Choroid plexus epithelial cell (primary cell): Measurements from ENCODE around the gene BIRC5.

Experiments used
- DNase-seq: peaks from one replicate; pipeline ENCODE4 v3.0.0-alpha.2; 2010; ENCODE audit warnings: low read depth
- H3K4me3 ChIP-seq: 2 replicates; pipeline ENCODE4 v1.5.1; 2011; ENCODE audit warnings: low read depth, mild to moderate bottlenecking, control low read depth, low read length, moderate library complexity
- TF ChIP-seq, protein P1 (sequence below): conservative IDR thresholded peaks from 2 replicates; pipeline ENCODE4 v1.5.1; 2011; ENCODE audit warnings: low read depth, mild to moderate bottlenecking, control low read depth, inconsistent platforms, low read length, moderate library complexity

Gene BIRC5

DNA sequence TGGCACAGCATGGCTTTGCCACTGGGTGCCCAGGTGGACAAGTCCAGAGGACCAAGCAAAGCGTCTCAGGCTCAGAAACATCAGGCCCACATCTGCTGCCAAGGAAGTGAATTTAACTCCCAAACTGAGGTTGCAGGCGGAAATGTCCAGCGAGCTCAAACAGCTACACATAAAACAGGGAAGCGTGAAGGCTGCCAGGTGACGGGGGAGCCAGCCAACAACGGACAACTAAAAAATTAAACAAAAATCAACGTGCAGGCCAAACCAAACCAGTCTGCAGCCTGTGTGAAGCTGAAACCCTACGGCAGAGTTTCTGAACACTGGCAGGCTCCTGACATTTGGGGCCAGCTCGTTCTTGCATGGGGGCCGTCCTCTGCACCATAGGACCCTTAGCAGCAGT is 29.7 kb upstream of the BIRC5 start:
- TF ChIP-seq, protein P1, sequence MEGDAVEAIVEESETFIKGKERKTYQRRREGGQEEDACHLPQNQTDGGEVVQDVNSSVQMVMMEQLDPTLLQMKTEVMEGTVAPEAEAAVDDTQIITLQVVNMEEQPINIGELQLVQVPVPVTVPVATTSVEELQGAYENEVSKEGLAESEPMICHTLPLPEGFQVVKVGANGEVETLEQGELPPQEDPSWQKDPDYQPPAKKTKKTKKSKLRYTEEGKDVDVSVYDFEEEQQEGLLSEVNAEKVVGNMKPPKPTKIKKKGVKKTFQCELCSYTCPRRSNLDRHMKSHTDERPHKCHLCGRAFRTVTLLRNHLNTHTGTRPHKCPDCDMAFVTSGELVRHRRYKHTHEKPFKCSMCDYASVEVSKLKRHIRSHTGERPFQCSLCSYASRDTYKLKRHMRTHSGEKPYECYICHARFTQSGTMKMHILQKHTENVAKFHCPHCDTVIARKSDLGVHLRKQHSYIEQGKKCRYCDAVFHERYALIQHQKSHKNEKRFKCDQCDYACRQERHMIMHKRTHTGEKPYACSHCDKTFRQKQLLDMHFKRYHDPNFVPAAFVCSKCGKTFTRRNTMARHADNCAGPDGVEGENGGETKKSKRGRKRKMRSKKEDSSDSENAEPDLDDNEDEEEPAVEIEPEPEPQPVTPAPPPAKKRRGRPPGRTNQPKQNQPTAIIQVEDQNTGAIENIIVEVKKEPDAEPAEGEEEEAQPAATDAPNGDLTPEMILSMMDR: no peak
- DNase-seq: no peak
- no peak overlapping the region for H3K4me3 ChIP-seq

DNA sequence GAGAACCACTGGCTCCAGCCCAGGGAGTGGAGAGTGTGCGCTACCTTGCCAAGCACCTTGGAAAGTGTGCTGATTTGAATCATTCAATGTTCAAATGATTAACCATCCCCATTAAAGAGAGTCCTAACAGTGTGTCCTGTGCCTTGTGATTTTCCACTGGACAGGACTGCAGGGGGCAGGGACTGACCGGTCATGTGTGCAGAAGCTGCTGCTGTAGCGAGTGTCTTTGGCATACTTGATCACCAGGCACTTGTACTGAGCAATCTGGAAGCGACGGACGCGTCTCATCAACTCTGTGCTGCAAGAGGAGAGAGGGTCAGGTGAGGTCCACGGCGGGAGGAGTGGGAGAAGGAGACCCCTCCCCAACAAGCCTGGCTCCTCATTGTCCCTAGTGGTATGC is 29.2 kb upstream of the BIRC5 start:
- H3K4me3 ChIP-seq: no peak overlapping the region
- no peak for DNase-seq
- TF ChIP-seq, protein P1: no peak

DNA sequence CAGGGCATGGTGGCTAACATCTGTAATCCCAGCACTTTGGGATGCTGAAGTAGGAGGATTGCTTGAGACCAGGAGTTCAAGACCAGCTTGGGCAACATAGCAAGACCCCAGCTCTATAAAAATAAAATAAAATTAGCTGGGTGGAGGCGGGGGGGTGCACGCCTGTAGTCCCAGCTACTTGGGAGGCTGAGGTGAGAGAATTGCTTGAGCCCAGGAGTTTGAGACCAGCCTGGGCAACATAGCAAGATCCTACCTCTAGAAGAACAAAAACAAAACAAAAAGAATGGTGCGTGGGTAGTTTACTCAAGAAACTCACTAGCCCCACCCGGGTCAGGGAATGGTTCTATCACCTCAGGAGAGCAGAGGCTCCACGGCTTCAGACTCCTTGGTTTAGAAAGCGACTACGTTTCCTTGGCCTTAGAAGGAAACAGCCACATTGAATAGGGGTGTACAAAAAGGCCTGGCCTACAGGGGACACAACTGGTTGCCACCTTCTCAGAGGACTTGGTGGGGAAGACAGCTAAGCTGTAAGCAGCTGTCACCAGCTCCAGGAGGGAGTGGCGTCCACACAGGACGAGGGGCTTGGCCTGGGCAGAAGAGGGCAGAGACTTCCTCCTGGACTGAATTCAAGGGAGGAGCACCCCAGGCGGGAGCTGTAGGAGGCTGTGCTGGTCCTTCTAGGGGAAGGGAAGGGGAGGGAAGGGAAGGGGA is 27.9 kb upstream of the BIRC5 start:
- TF ChIP-seq, protein P1: no peak
- no peak for DNase-seq
- peak overlapping the region; percentile 73 for H3K4me3 ChIP-seq

DNA sequence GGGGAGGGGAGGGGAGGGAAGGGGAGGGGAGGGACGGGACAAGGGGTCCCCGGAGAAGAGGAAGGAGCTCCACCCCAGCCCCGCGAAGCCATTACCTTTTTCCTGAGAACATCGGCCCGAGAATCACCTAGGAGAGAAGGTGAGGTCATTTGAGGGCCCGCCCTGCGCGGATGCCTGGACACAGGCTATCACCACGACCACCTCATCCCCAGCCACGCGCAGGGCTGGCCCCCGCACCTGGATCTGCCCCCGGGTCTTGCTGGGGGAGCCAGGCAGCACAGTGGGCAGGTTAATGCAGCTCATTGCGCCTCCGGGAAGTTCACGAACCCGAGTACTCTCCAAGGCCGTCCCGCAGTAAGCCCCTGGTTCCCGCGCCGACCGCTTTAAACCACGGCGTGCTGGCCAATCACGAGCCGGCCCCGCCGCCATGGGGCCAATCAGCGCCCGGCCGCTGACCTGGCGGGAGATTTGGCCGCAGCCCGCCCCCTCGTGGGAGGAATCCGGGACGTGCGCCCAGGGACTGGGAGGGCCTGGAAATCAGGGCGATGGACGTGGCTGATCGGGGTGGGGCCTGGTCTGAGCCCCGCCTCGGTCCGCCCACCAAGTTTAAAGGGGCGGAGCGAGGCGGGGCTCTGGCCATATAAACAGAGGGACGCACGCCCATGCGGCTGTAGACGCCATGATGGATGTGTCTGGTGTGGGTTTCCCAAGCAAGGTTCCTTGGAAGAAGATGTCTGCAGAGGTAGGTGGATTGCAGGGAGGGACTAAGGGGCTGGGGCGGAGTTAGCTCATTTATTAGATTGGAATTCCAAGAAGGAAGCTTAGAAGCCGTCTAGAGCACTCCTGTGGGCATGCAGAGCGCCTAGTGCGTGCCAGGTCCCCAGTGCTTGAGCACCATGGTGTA is 27.1 kb upstream of the BIRC5 start, which contains the start of the genes AFMID and TK1:
Gene AFMID, plus strand, starts transcription at position 671 of the 904 bp plus-strand sequence. Its CDS starts 9 bp downstream, at position 680.
Gene TK1, minus strand, starts transcription at position 361 of the 904 bp plus-strand sequence. Its CDS starts 58 bp downstream, at position 303.
- peak within 1 kb of the TSS; percentile 73 for H3K4me3 ChIP-seq
- TF ChIP-seq, protein P1: peak; percentile 73
- peak; percentile 98 for DNase-seq

DNA sequence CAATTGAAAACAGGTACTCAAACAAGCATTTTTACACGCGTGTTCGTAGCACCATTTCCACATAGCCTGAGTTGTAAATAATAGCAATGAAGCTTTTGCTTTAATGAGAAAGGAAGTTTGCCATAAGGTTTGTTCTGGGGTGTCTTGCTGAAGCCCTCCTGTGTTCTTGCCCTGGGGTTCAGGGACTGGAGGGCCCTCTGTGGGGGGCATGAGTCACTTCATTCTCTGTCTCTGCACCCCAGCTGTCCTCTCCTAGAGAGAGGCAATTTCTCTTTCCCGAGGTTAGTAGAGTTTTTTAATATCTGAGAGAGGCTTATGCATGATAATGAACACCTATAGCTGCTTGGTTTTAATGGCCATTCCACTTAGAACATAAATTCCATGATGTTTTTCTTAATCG is 17.3 kb upstream of the BIRC5 start:
- TF ChIP-seq, protein P1: no peak
- no peak for DNase-seq
- H3K4me3 ChIP-seq: no peak overlapping the region

DNA sequence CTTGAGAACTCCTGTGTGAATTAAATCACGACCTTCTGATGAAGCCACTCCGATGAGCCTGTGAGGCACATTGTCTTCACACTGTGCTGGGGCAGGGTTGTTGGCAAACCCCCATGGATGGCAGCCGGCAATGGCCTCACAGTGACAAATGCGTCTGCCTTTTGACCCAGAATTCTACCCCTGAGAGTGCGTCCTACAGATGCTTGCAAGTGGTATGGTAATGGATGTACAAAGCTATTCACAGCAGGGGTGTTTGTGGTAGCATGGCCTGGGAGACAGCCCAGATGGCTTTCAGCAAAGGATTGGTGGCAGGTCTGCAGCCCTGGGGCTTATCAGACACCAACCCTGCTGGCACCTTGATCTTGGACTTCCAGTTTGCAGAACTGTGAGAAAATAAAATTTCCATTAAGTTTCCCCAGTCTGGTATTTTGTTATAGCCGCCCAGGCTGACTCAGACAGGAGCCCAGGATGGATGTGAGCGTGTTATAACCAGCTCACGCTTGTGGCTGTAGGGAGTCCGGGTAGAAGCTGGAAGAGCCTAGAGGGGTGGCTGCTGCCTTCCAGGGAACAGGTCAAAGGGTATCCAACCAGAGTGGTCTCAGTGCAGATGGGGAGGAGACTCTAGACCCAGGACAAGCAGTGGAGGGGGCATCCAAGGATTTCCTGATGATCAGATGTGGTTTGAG is 16.8 kb upstream of the BIRC5 start:
- DNase-seq: peak; percentile 39
- H3K4me3 ChIP-seq: no peak overlapping the region
- TF ChIP-seq, protein P1: no peak
